GM12878 (cell line): ENCODE measurements around the gene RUNX3. TPM values are rescaled to one million over a fixed set of nuclear protein-coding genes. Genes with fewer than 3 reads are reported as not detected.
A peak's percentile ranks its signal among the peaks of the same experiment; 100 is the strongest.

Experiments
- ATAC-seq: fragments of 200-7000 bp; cut with Tn5 transposase; 3 replicates; pipeline ENCODE4 v1.9.1; 2020; ENCODE audit warnings: mild to moderate bottlenecking, moderate library complexity
- BruUV-seq: library from RNA; stranded (reverse); fragments of 400-500 nt; replicated peaks from 2 replicates; lab custom pipeline; 2021; lab: Mats Ljungman, UMichigan
- CTCF ChIA-PET: fragments of 300-600 bp; sonication (Branson Sonifier 250); formaldehyde crosslinking; extraction: SDS; loops from one replicate; lab custom pipeline; 2021; ENCODE audit warnings: inconsistent platforms; lab: Yijun Ruan, JAX
- POLR2A ChIA-PET: fragments of 350-600 bp; formaldehyde crosslinking; extraction: SDS; loops from one replicate; lab custom pipeline; 2021; ENCODE audit warnings: inconsistent platforms; lab: Charles Lee
- RAD21 ChIA-PET: fragments of 300-600 bp; sonication (Branson Sonifier 250); formaldehyde crosslinking; loops from one replicate; lab custom pipeline; 2023; ENCODE audit warnings: antibody characterized with exemption; ENCODE audit not compliant: unreplicated experiment; lab: Charles Lee
- SMC1A ChIA-PET: fragments of 300-600 bp; sonication (Branson Sonifier 250); formaldehyde crosslinking; loops from one replicate; lab custom pipeline; 2023; ENCODE audit not compliant: unreplicated experiment, uncharacterized antibody; lab: Charles Lee
- DNase-seq: peaks from one replicate; pipeline ENCODE4 v3.0.0-alpha.2; 2011; ENCODE audit warnings: low read depth, low spot score
- FAIRE-seq: peaks from 3 replicates; lab custom pipeline; 2011; peaks lifted over from hg19 to GRCh38; lab: Jason Lieb, UNC
- H2AFZ ChIP-seq: 2 replicates; pipeline ENCODE4 v1.6.0; 2011; ENCODE audit warnings: low read depth, low read length, control low read depth; ENCODE audit not compliant: control insufficient read depth
- H3K27ac ChIP-seq: 2 replicates; pipeline ENCODE4 v1.5.1; 2011; ENCODE audit warnings: control low read depth; ENCODE audit not compliant: control insufficient read depth, insufficient read depth
- H3K27me3 ChIP-seq, 2 experiments: replicated peaks in 1 of 2; 2 replicates each; pipeline versions ENCODE4 v1.6.0 to v1.6.1; 2011; ENCODE audit warnings: low read length in 1 of 2; ENCODE audit not compliant: control insufficient read depth in 2 of 2, insufficient read depth in 2 of 2
- H3K36me3 ChIP-seq, 2 experiments: 2 replicates each; pipeline ENCODE4 v1.5.1; 2011; ENCODE audit warnings: low read length in 1 of 2; ENCODE audit not compliant: control insufficient read depth in 2 of 2, insufficient read depth in 2 of 2
- H3K4me1 ChIP-seq: 2 replicates; pipeline ENCODE4 v1.6.1; 2011; ENCODE audit warnings: mild to moderate bottlenecking, low read length, moderate library complexity, mixed read lengths; ENCODE audit not compliant: control insufficient read depth, insufficient read depth
- H3K4me2 ChIP-seq: 2 replicates; pipeline ENCODE4 v1.6.0; 2011; ENCODE audit warnings: control low read depth; ENCODE audit not compliant: control insufficient read depth, insufficient read depth
- H3K4me3 ChIP-seq: fragments of 200-600 bp; sonication (generic); 2 replicates; pipeline ENCODE4 v1.5.1; 2016
- H3K79me2 ChIP-seq: 2 replicates; pipeline ENCODE4 v1.6.0; 2011; ENCODE audit warnings: low read length; ENCODE audit not compliant: control insufficient read depth, insufficient read depth
- H3K9ac ChIP-seq: 2 replicates; pipeline ENCODE4 v1.8.0; 2011; ENCODE audit warnings: low read length, control low read depth, mixed read lengths; ENCODE audit not compliant: control insufficient read depth, insufficient read depth
- H3K9me3 ChIP-seq: replicated peaks from 3 replicates; pipeline ENCODE4 v1.5.1; 2011; ENCODE audit warnings: mild to moderate bottlenecking, low read length; ENCODE audit not compliant: control insufficient read depth, insufficient read depth
- H4K20me1 ChIP-seq: 2 replicates; pipeline ENCODE4 v1.6.0; 2011; ENCODE audit not compliant: control insufficient read depth, insufficient read depth
- ASH2L ChIP-seq: fragments of 300-600, 200-600 bp; sonication (generic); IDR thresholded peaks from 2 replicates; pipeline ENCODE4 v1.6.1; 2017; ENCODE audit warnings: low read depth, mild to moderate bottlenecking, borderline replicate concordance
- BHLHE40 ChIP-seq, 2 experiments: fragments of 450-650 bp in 1 of 2; IDR thresholded peaks; 2 replicates each; pipeline ENCODE4 v1.6.1; 2011 to 2017; ENCODE audit warnings: low read depth in 2 of 2, borderline replicate concordance in 1 of 2, improper control_type of control experiment in 1 of 2, low read length in 1 of 2, mild to moderate bottlenecking in 1 of 2
- DPF2 ChIP-seq: fragments of 450-650 bp; IDR thresholded peaks from 2 replicates; pipeline ENCODE4 v1.6.1; 2017; ENCODE audit warnings: mild to moderate bottlenecking
- EED ChIP-seq: sonication (generic); IDR thresholded peaks from 2 replicates; pipeline ENCODE4 v1.6.1; 2016; ENCODE audit warnings: antibody characterized with exemption, low read depth
- EGR1 ChIP-seq, 2 experiments: IDR thresholded peaks; 1 replicate in 1 of 2; 2 replicates in 1 of 2; pipeline ENCODE4 v1.6.1; 2011 to 2012; ENCODE audit warnings: low read depth in 2 of 2, low read length in 2 of 2, borderline replicate concordance in 1 of 2, mild to moderate bottlenecking in 1 of 2, moderate library complexity in 1 of 2
- HDAC2 ChIP-seq: fragments of 200-600 bp; sonication (generic); IDR thresholded peaks from 2 replicates; pipeline ENCODE4 v1.6.1; 2017
- KLF5 ChIP-seq: fragments of 450-650 bp; IDR thresholded peaks from 2 replicates; pipeline ENCODE4 v1.6.1; 2014; ENCODE audit warnings: mild to moderate bottlenecking; ENCODE audit not compliant: partially characterized antibody
- POLR2AphosphoS5 ChIP-seq: IDR thresholded peaks from 2 replicates; pipeline ENCODE4 v1.6.1; 2011; ENCODE audit warnings: mild to moderate bottlenecking, low read length, inconsistent platforms
- WRNIP1 ChIP-seq: IDR thresholded peaks from 2 replicates; pipeline ENCODE4 v1.6.1; 2011; ENCODE audit warnings: low read depth, low read length, improper control_type of control experiment, borderline replicate concordance
- ZNF217 ChIP-seq: fragments of 450-650 bp; IDR thresholded peaks from 2 replicates; pipeline ENCODE4 v1.6.1; 2017; ENCODE audit warnings: antibody characterized with exemption, mild to moderate bottlenecking
- WGBS: methylation state at CpG from one replicate; pipeline ENCODE4 v1.1.6; 2016; ENCODE audit warnings: low lambda C conversion rate; ENCODE audit not compliant: insufficient replicate concordance, insufficient coverage; ENCODE audit errors: missing lambda C conversion rate; 5-methylcytosine and 5-hydroxymethylcytosine counted together
- in situ Hi-C: fragments of 300-500 bp; cut with MboI; formaldehyde crosslinking; loops from 9 replicates; pipeline ENCODE4 v1.14.3; 2018; ENCODE audit warnings: mixed read lengths
- intact Hi-C: fragments of 100-400 bp; cut with micrococcal nuclease; formaldehyde crosslinking; loops from one replicate; pipeline ENCODE4 v1.14.2; 2022; ENCODE audit not compliant: unreplicated experiment
- polyA plus RNA-seq, 11 experiments: library from polyadenylated mRNA; depleted of rRNA in 4 of 11; unstranded in 6 of 11; stranded (reverse) in 5 of 11; fragments of >200 nt; fragmentation: Nextera tagmentation in 4 of 11; fragmentation: Illumina TruSeq in 1 of 11; extraction: Ambion mirVana in 4 of 11; extraction: Trizol in 1 of 11; gene quantifications; 1 replicate in 1 of 11; 2 replicates in 10 of 11; pipeline versions ENCODE4 v1.2.1 to v1.2.3, GENCODE V29; 2011 to 2016; ENCODE audit warnings: inconsistent platforms in 2 of 11, missing spikeins in 2 of 11, low read depth in 1 of 11
- total RNA-seq, 4 experiments: library from RNA; depleted of rRNA in 3 of 4; stranded (reverse); fragments of >200 nt in 3 of 4; fragmentation: Illumina TruSeq in 1 of 4; extraction: Trizol in 1 of 4; gene quantifications; 2 replicates each; pipeline versions ENCODE4 v1.2.1 to v1.2.3, GENCODE V29; 2013 to 2021
- TF ChIP-seq, protein P1 (sequence below): fragments of 450-650 bp; IDR thresholded peaks from 2 replicates; pipeline ENCODE4 v1.6.1; 2018; ENCODE audit warnings: mild to moderate bottlenecking, low read depth, moderate library complexity; ENCODE audit not compliant: partially characterized antibody
- TF ChIP-seq, protein P2 (sequence below): fragments of 450-650 bp; IDR thresholded peaks from 2 replicates; pipeline ENCODE4 v1.6.1; 2017; ENCODE audit warnings: mild to moderate bottlenecking, low read depth, inconsistent platforms; ENCODE audit not compliant: poor library complexity, severe bottlenecking
- TF ChIP-seq, protein P3 (sequence below): fragments of 450-650 bp; IDR thresholded peaks from 2 replicates; pipeline ENCODE4 v1.6.1; 2018; ENCODE audit warnings: borderline replicate concordance, mild to moderate bottlenecking; ENCODE audit not compliant: partially characterized antibody
- TF ChIP-seq, protein P4 (sequence below): fragments of 450-650 bp; IDR thresholded peaks from 2 replicates; pipeline ENCODE4 v1.6.1; 2016; ENCODE audit warnings: mild to moderate bottlenecking

RUNX3 gene
- total and polyA plus RNA-seq, 10 of the 15 experiments (the other 5 are each of a cell fraction or from before 2014, with no cell fraction given) = 19.0 to 151 (median 31.4) TPM

DNA sequence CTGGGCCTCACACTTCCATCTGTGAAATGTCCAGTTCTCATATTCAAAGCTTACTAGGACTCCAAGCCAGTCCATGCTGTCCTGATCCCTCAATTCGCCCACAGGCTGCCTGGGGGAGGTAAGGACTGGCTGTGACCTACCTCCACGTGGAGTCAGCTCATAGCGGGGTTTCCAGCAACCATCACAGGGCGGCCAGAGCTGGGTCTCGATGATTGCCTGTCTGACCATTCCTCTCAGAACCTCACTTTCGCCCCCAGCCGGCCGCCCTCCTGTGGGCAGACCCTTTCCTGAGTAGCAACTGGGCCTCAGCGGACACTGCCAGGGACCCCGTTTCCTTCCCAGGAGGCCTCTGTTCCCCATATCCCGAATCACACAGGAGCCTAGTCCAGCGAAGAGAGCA, 3.4 kb upstream of the RUNX3 start:
- in situ Hi-C loops = no loop called here
- H3K4me2 ChIP-seq = peak overlapping the region; percentile 21
- H3K9ac ChIP-seq = no peak overlapping the region
- TF ChIP-seq EGR1 (IDR thresholded peaks at IDR 0.05; ENCODE audit: borderline replicate concordance in 1 of 2, low read depth in 2 of 2, low read length in 2 of 2) = no peak
- TF ChIP-seq, protein P1, sequence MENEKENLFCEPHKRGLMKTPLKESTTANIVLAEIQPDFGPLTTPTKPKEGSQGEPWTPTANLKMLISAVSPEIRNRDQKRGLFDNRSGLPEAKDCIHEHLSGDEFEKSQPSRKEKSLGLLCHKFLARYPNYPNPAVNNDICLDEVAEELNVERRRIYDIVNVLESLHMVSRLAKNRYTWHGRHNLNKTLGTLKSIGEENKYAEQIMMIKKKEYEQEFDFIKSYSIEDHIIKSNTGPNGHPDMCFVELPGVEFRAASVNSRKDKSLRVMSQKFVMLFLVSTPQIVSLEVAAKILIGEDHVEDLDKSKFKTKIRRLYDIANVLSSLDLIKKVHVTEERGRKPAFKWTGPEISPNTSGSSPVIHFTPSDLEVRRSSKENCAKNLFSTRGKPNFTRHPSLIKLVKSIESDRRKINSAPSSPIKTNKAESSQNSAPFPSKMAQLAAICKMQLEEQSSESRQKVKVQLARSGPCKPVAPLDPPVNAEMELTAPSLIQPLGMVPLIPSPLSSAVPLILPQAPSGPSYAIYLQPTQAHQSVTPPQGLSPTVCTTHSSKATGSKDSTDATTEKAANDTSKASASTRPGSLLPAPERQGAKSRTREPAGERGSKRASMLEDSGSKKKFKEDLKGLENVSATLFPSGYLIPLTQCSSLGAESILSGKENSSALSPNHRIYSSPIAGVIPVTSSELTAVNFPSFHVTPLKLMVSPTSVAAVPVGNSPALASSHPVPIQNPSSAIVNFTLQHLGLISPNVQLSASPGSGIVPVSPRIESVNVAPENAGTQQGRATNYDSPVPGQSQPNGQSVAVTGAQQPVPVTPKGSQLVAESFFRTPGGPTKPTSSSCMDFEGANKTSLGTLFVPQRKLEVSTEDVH = no peak
- no peak for TF ChIP-seq BHLHE40 (IDR thresholded peaks at IDR 0.05; ENCODE audit: borderline replicate concordance in 1 of 2, low read depth in 2 of 2, low read length in 1 of 2)
- TF ChIP-seq, protein P2, sequence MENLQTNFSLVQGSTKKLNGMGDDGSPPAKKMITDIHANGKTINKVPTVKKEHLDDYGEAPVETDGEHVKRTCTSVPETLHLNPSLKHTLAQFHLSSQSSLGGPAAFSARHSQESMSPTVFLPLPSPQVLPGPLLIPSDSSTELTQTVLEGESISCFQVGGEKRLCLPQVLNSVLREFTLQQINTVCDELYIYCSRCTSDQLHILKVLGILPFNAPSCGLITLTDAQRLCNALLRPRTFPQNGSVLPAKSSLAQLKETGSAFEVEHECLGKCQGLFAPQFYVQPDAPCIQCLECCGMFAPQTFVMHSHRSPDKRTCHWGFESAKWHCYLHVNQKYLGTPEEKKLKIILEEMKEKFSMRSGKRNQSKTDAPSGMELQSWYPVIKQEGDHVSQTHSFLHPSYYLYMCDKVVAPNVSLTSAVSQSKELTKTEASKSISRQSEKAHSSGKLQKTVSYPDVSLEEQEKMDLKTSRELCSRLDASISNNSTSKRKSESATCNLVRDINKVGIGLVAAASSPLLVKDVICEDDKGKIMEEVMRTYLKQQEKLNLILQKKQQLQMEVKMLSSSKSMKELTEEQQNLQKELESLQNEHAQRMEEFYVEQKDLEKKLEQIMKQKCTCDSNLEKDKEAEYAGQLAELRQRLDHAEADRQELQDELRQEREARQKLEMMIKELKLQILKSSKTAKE = no peak
- TF ChIP-seq EED = no peak
- TF ChIP-seq, protein P3, sequence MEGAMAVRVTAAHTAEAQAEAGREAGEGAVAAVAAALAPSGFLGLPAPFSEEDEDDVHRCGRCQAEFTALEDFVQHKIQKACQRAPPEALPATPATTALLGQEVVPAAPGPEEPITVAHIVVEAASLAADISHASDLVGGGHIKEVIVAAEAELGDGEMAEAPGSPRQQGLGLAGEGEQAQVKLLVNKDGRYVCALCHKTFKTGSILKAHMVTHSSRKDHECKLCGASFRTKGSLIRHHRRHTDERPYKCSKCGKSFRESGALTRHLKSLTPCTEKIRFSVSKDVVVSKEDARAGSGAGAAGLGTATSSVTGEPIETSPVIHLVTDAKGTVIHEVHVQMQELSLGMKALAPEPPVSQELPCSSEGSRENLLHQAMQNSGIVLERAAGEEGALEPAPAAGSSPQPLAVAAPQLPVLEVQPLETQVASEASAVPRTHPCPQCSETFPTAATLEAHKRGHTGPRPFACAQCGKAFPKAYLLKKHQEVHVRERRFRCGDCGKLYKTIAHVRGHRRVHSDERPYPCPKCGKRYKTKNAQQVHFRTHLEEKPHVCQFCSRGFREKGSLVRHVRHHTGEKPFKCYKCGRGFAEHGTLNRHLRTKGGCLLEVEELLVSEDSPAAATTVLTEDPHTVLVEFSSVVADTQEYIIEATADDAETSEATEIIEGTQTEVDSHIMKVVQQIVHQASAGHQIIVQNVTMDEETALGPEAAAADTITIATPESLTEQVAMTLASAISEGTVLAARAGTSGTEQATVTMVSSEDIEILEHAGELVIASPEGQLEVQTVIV = no peak
- 0 out of 2 replicates have a peak, but pooled peaks have one; percentile 44 for TF ChIP-seq POLR2AphosphoS5
- no peak for TF ChIP-seq ZNF217
- TF ChIP-seq HDAC2 = no peak
- TF ChIP-seq, protein P4, sequence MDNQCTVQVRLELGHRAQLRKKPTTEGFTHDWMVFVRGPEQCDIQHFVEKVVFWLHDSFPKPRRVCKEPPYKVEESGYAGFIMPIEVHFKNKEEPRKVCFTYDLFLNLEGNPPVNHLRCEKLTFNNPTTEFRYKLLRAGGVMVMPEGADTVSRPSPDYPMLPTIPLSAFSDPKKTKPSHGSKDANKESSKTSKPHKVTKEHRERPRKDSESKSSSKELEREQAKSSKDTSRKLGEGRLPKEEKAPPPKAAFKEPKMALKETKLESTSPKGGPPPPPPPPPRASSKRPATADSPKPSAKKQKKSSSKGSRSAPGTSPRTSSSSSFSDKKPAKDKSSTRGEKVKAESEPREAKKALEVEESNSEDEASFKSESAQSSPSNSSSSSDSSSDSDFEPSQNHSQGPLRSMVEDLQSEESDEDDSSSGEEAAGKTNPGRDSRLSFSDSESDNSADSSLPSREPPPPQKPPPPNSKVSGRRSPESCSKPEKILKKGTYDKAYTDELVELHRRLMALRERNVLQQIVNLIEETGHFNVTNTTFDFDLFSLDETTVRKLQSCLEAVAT = peak; percentile 14; the same call in 1 of the 2 replicates
- TF ChIP-seq KLF5 = no peak
- no peak for TF ChIP-seq WRNIP1
- no peak for TF ChIP-seq ASH2L
- no peak for TF ChIP-seq DPF2
- intact Hi-C loops = loop anchor here (5.0 kb wide), 1 partner anchor 86 kb away; no protein-coding TSS in a partner anchor
- peaks cover 98% of the 10 kb centered on the region for H3K79me2 ChIP-seq
- H3K27ac ChIP-seq = 0 out of 2 replicates have a peak overlapping the region, but pooled peaks have one; percentile 6
- H4K20me1 ChIP-seq = peaks cover 3% of the 10 kb centered on the region; the same call in 1 of the 2 replicates
- BruUV-seq = no TSS peak
- RAD21 ChIA-PET = interaction anchor here (0.6 to 7.3 kb wide), 11 partner anchors 14 to 272 kb away, joined by 3 to 99 read pairs (median 14); no protein-coding TSS in a partner anchor
- DNase-seq (no peak), FAIRE-seq (no peak), ATAC-seq (no peak)
- WGBS = 85% methylated on average over 12 of the region's 12 CpGs
- SMC1A ChIA-PET = interaction anchor here (0.6 to 23.9 kb wide), 11 partner anchors 8 to 273 kb away, joined by 3 to 391 read pairs (median 7); no protein-coding TSS in a partner anchor
- peaks cover 9 to 20% of the 10 kb centered on the region in 2 experiments; a peak in 3 of 4 replicates for H3K36me3 ChIP-seq
- POLR2A ChIA-PET = interaction anchor here (0.6 to 3.0 kb wide), 12 partner anchors 10 to 299 kb away, joined by 3 to 15 read pairs (median 6); partner anchors contain the start of gene SYF2
- 0 out of 2 replicates have a peak overlapping the region, but pooled peaks have one; percentile 14 for H3K4me3 ChIP-seq
- H3K4me1 ChIP-seq = peaks cover 52% of the 10 kb centered on the region
- CTCF ChIA-PET = interaction anchor here (0.9 to 20.9 kb wide), 14 partner anchors 7 to 169 kb away, joined by 3 to 314 read pairs (median 8); no protein-coding TSS in a partner anchor
- H3K9me3 ChIP-seq = no peaks in the 10 kb centered on the region
- no peaks in the 10 kb centered on the region for H3K27me3 ChIP-seq
- H2AFZ ChIP-seq = no peak overlapping the region
